Thyroid gland (tissue), 4 donors: ENCODE measurements around the gene LYRM2. TPM values are rescaled to one million over a fixed set of nuclear protein-coding genes. Genes with fewer than 3 reads are reported as not detected.

Experiments
- DNase-seq, 2 donors: peaks; one replicate each; pipeline ENCODE4 v3.0.0-alpha.2; 2019
- H3K27ac ChIP-seq, 3 donors: fragments of 200-600 bp; sonication (generic); 1 replicate in 2 of 3; 2 replicates in 1 of 3; pipeline ENCODE4 v1.5.1; 2016 to 2019; ENCODE audit warnings: mild to moderate bottlenecking in 1 of 3, moderate library complexity in 1 of 3
- H3K27me3 ChIP-seq: fragments of 200-600 bp; sonication (generic); one replicate; pipeline ENCODE4 v1.5.1; 2019
- H3K36me3 ChIP-seq, 2 donors: fragments of 200-600 bp; sonication (generic); one replicate each; pipeline ENCODE4 v1.5.1; 2016 to 2019
- H3K4me1 ChIP-seq, 2 donors: fragments of 200-600 bp; sonication (generic); one replicate each; pipeline ENCODE4 v1.5.1; 2017 to 2019
- H3K4me3 ChIP-seq, 3 donors: fragments of 200-600 bp; sonication (generic); replicated peaks in 1 of 3; 1 replicate in 2 of 3; 2 replicates in 1 of 3; pipeline ENCODE4 v1.5.1; 2016; ENCODE audit warnings: mild to moderate bottlenecking in 1 of 3
- H3K9me3 ChIP-seq: fragments of 200-600 bp; sonication (generic); one replicate; pipeline ENCODE4 v1.5.1; 2017
- CTCF ChIP-seq, 6 experiments: fragments of 200-600 bp in 3 of 6; fragments of 450-650 bp in 3 of 6; sonication (generic) in 3 of 6; IDR thresholded peaks; one replicate each; pipeline ENCODE4 v1.5.1; 2016 to 2019; ENCODE audit warnings: antibody characterized with exemption in 6 of 6, mild to moderate bottlenecking in 2 of 6, inconsistent platforms in 1 of 6, moderate library complexity in 1 of 6
- POLR2A ChIP-seq, 2 donors: fragments of 450-650 bp; IDR thresholded peaks; one replicate each; pipeline ENCODE4 v1.6.1; 2017; ENCODE audit warnings: antibody characterized with exemption in 2 of 2, mild to moderate bottlenecking in 2 of 2, moderate library complexity in 1 of 2
- WGBS, 2 donors: methylation state at CpG; one replicate each; pipeline ENCODE4 v1.1.5; 2017; 5-methylcytosine and 5-hydroxymethylcytosine counted together
- intact Hi-C: fragments of 100-400 bp; cut with DNase I; formaldehyde crosslinking; loops from one replicate; pipeline ENCODE4 v1.15.1; 2023
- total RNA-seq, 4 donors: library from RNA; depleted of rRNA; stranded (reverse); fragments of >200 nt; gene quantifications; one replicate each; pipeline ENCODE4 v1.2.3, GENCODE V29; 2016

Gene LYRM2
- total RNA-seq, 4 donors from 2014 or later: 28.7 to 38.5 (median 31.2) TPM

GRCh38 chr6:89662659-89663223, 24.2 kb upstream of the LYRM2 start:
- intact Hi-C loops: no loop called here

GRCh38 chr6:89661559-89661958, 23.0 kb upstream of the LYRM2 start:
- H3K36me3 ChIP-seq: peaks cover 47 to 60% of the 10 kb centered on the region in 2 donors
- DNase-seq: no peak
- no peaks in the 10 kb centered on the region for H3K27me3 ChIP-seq
- WGBS, 2 donors: 88 to 94% methylated on average over 1 of the region's 1 CpG
- H3K9me3 ChIP-seq: no peaks in the 10 kb centered on the region
- intact Hi-C loops: no loop called here
- H3K4me1 ChIP-seq: no peaks in the 10 kb centered on the region
- H3K4me3 ChIP-seq: no peak overlapping the region
- TF ChIP-seq CTCF (IDR thresholded peaks at IDR 0.05) (no peak), POLR2A (IDR thresholded peaks at IDR 0.05) (no peak)
- no peak overlapping the region for H3K27ac ChIP-seq

More at GRCh38 chr6:89662659-89663223, 24.2 kb upstream of the LYRM2 start:
- no peaks in the 10 kb centered on the region for H3K4me1 ChIP-seq
- no peak overlapping the region for H3K27ac ChIP-seq
- H3K36me3 ChIP-seq: peaks cover 47 to 54% of the 10 kb centered on the region in 2 donors
- WGBS, 2 donors: 95 to 98% methylated on average over 4 of the region's 4 CpGs
- TF ChIP-seq POLR2A (IDR thresholded peaks at IDR 0.05) (no peak), CTCF (IDR thresholded peaks at IDR 0.05) (no peak)
- no peak overlapping the region for H3K4me3 ChIP-seq
- H3K27me3 ChIP-seq: no peaks in the 10 kb centered on the region
- DNase-seq: no peak
- no peaks in the 10 kb centered on the region for H3K9me3 ChIP-seq

- Histone ChIP-seq H3K27me3 (no peaks in the 10 kb centered on the region), H3K4me3 (no peak overlapping the region), H3K27ac (no peak overlapping the region), H3K4me1 (no peaks in the 10 kb centered on the region), H3K36me3 (peaks cover 53 to 66% of the 10 kb centered on the region in 2 donors), H3K9me3 (no peaks in the 10 kb centered on the region)
- TF ChIP-seq POLR2A (IDR thresholded peaks at IDR 0.05) (no peak), CTCF (IDR thresholded peaks at IDR 0.05) (no peak)
- intact Hi-C loops: no loop called here
- DNase-seq: no peak
- WGBS, 2 donors: 93 to 94% methylated on average over 4 of the region's 4 CpGs
Observed at GRCh38 chr6:89660981-89661380, 22.4 kb upstream of the LYRM2 start.

- TF ChIP-seq CTCF (IDR thresholded peaks at IDR 0.05) (no peak), POLR2A (IDR thresholded peaks at IDR 0.05) (no peak)
Observed at GRCh38 chr6:89657445-89658158, 19.1 kb upstream of the LYRM2 start.

GRCh38 chr6:89655122-89655521, 16.6 kb upstream of the LYRM2 start:
- no peaks in the 10 kb centered on the region for H3K9me3 ChIP-seq
- intact Hi-C loops: no loop called here
- H3K4me1 ChIP-seq: no peaks in the 10 kb centered on the region
- TF ChIP-seq POLR2A (IDR thresholded peaks at IDR 0.05): no peak
- TF ChIP-seq CTCF (IDR thresholded peaks at IDR 0.05): no peak
- no peak overlapping the region for H3K27ac ChIP-seq
- DNase-seq: no peak
- H3K36me3 ChIP-seq: peaks cover 50 to 79% of the 10 kb centered on the region in 2 donors
- no peak overlapping the region for H3K4me3 ChIP-seq
- WGBS, 2 donors: 92 to 95% methylated on average over 2 of the region's 2 CpGs
- no peaks in the 10 kb centered on the region for H3K27me3 ChIP-seq

More at GRCh38 chr6:89657445-89658158, 19.1 kb upstream of the LYRM2 start:
- no peak for DNase-seq
- WGBS, 2 donors: 89 to 91% methylated on average over 13 of the region's 13 CpGs
- Histone ChIP-seq H3K9me3 (no peaks in the 10 kb centered on the region), H3K27me3 (no peaks in the 10 kb centered on the region), H3K36me3 (peaks cover 65 to 77% of the 10 kb centered on the region in 2 donors), H3K4me1 (no peaks in the 10 kb centered on the region), H3K27ac (no peak overlapping the region), H3K4me3 (no peak overlapping the region)
- intact Hi-C loops: no loop called here
